Gastrocnemius medialis (tissue), 4 donors: ENCODE data around the gene PRSS33. TPM values are rescaled to one million over a fixed set of nuclear protein-coding genes. Genes with fewer than 3 reads are reported as not detected.

Source experiments
- ATAC-seq, 2 donors: fragments of 150-250 bp; one replicate each; pipeline ENCODE4 v1.9.1; 2016
- DNase-seq, 2 donors: peaks; one replicate each; pipeline ENCODE4 v3.0.0-alpha.2; 2019
- H3K27ac ChIP-seq, 4 donors: fragments of 200-600 bp; sonication (generic); 1 replicate in 1 of 4; 2 replicates in 3 of 4; pipeline ENCODE4 v1.5.1; 2016 to 2018; ENCODE audit warnings: mild to moderate bottlenecking in 2 of 4, moderate library complexity in 1 of 4
- H3K27me3 ChIP-seq, 3 donors: fragments of 200-600 bp; sonication (generic) in 2 of 3; 1 replicate in 1 of 3; 2 replicates in 2 of 3; pipeline versions ENCODE4 v1.5.1 to v1.6.0; 2016 to 2019; ENCODE audit warnings: mild to moderate bottlenecking in 1 of 3, moderate library complexity in 1 of 3
- H3K36me3 ChIP-seq, 2 donors: fragments of 200-600 bp; sonication (generic) in 1 of 2; one replicate each; pipeline ENCODE4 v1.5.1; 2017 to 2018
- H3K4me1 ChIP-seq, 2 donors: fragments of 200-600 bp; sonication (generic) in 1 of 2; one replicate each; pipeline ENCODE4 v1.5.1; 2016 to 2017; ENCODE audit warnings: mild to moderate bottlenecking in 2 of 2
- H3K4me3 ChIP-seq, 4 donors: fragments of 200-600 bp; sonication (generic) in 3 of 4; 1 replicate in 1 of 4; 2 replicates in 3 of 4; pipeline ENCODE4 v1.5.1; 2016 to 2019; ENCODE audit warnings: mild to moderate bottlenecking in 2 of 4
- H3K9me3 ChIP-seq, 3 donors: fragments of 200-600 bp; sonication (generic) in 2 of 3; 1 replicate in 1 of 3; 2 replicates in 2 of 3; pipeline ENCODE4 v1.5.1; 2016 to 2019
- POLR2A ChIP-seq, 2 donors: fragments of 450-650 bp; IDR thresholded peaks; one replicate each; pipeline ENCODE4 v1.6.1; 2017; ENCODE audit warnings: antibody characterized with exemption in 2 of 2, mild to moderate bottlenecking in 2 of 2, moderate library complexity in 2 of 2
- in situ Hi-C, 4 donors: fragments of 200-750 bp; cut with MboI; loops; one replicate each; pipeline versions ENCODE4 v1.15.0 to v1.8.0; 2017; ENCODE audit warnings: low sequenced_read_pairs in 4 of 4
- intact Hi-C: fragments of 100-400 bp; cut with DNase I; formaldehyde crosslinking; loops from one replicate; pipeline ENCODE4 v1.15.1; 2023; ENCODE audit warnings: low total_unique reads
- total RNA-seq, 4 donors: library from RNA; depleted of rRNA; stranded (reverse); fragments of >200 nt; gene quantifications; one replicate each; pipeline versions ENCODE4 v1.1.0 to v1.2.3, GENCODE V29; 2016
- TF ChIP-seq, protein P1 (sequence below), 5 experiments: fragments of 450-650 bp in 3 of 5; fragments of 200-600 bp in 2 of 5; sonication (generic) in 2 of 5; IDR thresholded peaks in 4 of 5; conservative IDR thresholded peaks in 1 of 5; 1 replicate in 4 of 5; 2 replicates in 1 of 5; pipeline ENCODE4 v1.5.1; 2016 to 2019; ENCODE audit warnings: antibody characterized with exemption in 5 of 5, mild to moderate bottlenecking in 3 of 5, moderate library complexity in 3 of 5

The PRSS33 gene
- total RNA-seq, 4 donors from 2014 or later = not detected

DNA sequence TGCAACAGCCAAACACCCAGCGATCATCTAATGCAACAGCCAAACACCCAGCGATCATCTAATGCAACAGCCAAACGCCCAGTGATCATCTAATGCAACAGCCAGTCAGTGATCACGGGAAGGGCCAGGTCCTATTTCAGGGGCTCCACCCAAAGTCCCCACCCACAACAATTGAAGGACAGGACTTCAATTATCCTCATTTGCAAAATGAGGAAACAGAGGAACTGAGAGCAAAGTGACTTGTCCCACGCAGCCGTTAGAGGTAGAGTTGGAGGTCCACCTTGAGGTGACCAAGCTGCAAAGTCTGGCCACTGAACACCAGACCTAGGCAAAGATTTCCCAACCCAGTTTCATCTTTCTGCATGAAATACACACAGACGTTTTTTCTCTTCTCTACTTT, 46.4 kb upstream of the PRSS33 start:
- no peak overlapping the region for H3K4me3 ChIP-seq
- no peaks in the 10 kb centered on the region for H3K9me3 ChIP-seq
- in situ Hi-C loops = no loop called here
- no peak for ATAC-seq
- intact Hi-C loops = no loop called here
- DNase-seq = no peak
- H3K36me3 ChIP-seq = no peaks in the 10 kb centered on the region
- TF ChIP-seq POLR2A (IDR thresholded peaks at IDR 0.05) = no peak
- TF ChIP-seq, protein P1, sequence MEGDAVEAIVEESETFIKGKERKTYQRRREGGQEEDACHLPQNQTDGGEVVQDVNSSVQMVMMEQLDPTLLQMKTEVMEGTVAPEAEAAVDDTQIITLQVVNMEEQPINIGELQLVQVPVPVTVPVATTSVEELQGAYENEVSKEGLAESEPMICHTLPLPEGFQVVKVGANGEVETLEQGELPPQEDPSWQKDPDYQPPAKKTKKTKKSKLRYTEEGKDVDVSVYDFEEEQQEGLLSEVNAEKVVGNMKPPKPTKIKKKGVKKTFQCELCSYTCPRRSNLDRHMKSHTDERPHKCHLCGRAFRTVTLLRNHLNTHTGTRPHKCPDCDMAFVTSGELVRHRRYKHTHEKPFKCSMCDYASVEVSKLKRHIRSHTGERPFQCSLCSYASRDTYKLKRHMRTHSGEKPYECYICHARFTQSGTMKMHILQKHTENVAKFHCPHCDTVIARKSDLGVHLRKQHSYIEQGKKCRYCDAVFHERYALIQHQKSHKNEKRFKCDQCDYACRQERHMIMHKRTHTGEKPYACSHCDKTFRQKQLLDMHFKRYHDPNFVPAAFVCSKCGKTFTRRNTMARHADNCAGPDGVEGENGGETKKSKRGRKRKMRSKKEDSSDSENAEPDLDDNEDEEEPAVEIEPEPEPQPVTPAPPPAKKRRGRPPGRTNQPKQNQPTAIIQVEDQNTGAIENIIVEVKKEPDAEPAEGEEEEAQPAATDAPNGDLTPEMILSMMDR (IDR thresholded peaks at IDR 0.05 in 4 of 5, conservative IDR thresholded peaks at IDR 0.05 in 1 of 5) = no peak
- no peaks in the 10 kb centered on the region for H3K4me1 ChIP-seq
- peaks cover 9 to 25% (median 11%) of the 10 kb centered on the region in 3 donors for H3K27me3 ChIP-seq
- H3K27ac ChIP-seq = no peak overlapping the region

DNA sequence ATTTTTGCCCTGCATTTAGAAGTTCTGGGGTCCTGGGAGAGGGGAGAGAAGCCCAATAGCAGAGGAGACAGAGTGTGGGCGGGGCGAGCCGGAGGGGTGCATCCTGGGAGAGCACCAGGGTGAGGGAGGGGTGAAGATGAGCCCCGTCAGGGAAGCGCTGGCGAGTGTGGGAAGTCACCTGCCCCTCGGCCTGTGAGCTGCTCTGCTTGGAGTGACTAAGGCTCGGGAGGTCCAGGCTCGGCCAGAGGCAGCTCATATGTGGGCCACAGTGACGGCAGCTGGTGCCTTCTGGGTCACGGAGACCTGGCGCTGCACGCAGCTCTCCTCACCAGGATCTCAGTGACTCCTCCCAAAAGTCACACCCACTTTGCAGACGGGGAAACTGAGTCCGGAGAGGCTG, 43.8 kb upstream of the PRSS33 start:
- Histone ChIP-seq H3K27ac (no peak overlapping the region), H3K27me3 (peaks cover 9 to 12% (median 11%) of the 10 kb centered on the region in 3 donors), H3K4me3 (no peak overlapping the region), H3K36me3 (no peaks in the 10 kb centered on the region), H3K9me3 (no peaks in the 10 kb centered on the region), H3K4me1 (no peaks in the 10 kb centered on the region)
- TF ChIP-seq, protein P1 (IDR thresholded peaks at IDR 0.05 in 4 of 5, conservative IDR thresholded peaks at IDR 0.05 in 1 of 5) = no peak
- no peak for TF ChIP-seq POLR2A (IDR thresholded peaks at IDR 0.05)
- no peak for DNase-seq
- ATAC-seq = no peak
- intact Hi-C loops = no loop called here
- in situ Hi-C loops = no loop called here

DNA sequence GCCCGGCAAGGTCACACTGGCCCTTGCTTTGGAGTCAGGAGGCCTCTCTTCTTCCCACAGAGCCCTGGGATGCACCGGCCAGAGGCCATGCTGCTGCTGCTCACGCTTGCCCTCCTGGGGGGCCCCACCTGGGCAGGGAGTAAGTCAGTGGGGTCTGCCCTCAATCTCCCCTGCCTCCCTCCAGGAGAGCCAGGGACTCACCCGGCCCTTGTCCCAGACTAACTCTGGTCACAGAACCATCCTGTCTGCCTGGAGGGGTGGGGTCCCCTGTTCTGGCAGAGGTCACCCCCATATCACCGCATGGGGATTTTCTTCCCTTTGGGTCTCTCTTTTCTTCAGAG, 43.0 kb upstream of the PRSS33 start:
- Histone ChIP-seq H3K27me3 (peaks cover 9 to 11% (median 9%) of the 10 kb centered on the region in 3 donors), H3K4me3 (no peak overlapping the region)

DNA sequence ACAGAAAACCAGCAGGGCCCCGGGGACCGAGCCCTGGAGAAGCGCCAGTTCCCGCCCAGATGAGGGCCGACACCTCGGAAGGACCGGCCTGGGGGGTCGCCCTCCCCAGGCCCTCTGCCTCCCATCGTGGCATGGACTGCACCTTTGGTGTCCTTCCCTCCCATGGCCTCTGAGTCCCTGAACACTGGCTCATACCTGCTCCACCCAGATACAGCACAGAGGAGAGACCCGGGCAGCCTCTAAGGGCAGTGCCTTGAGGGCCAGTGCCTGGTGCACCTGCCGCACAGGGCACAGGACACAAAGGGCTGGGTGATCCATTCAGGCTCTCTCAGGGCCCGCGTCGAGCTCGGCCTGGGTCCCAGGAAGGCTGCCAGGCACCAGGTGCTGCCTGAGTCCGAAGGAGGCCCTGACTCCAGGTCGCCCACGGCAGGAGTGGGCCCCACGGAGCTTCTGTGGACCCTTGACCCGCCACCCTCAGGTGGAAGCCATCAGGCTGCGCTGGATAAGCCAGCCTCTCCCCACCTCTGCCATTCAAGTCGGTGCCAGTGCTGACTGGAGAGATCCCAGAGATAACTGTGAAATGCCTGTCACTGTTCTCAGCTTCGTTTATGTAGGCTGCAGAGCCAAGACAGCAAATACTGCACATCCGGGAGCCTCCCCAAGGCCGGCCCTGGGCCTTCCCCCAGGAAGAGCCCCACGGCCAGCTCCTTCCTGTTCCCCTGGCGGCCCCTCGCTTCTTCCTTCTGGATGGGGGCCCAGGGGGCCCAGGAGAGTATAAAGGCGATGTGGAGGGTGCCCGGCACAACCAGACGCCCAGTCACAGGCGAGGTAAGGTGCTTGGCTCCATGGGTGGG, 42.4 kb upstream of the PRSS33 start, which contains the start of gene ZG16B:
Gene ZG16B (plus strand): TSS at position 803 of the 854 bp plus-strand sequence. CDS start 139 bp downstream, outside the sequence.
- no peaks in the 10 kb centered on the region for H3K9me3 ChIP-seq
- no peak within 1 kb of the TSS for H3K27ac ChIP-seq
- no peak for TF ChIP-seq POLR2A (IDR thresholded peaks at IDR 0.05)
- TF ChIP-seq, protein P1 (IDR thresholded peaks at IDR 0.05 in 4 of 5, conservative IDR thresholded peaks at IDR 0.05 in 1 of 5) = no peak
- no peaks in the 10 kb centered on the region for H3K4me1 ChIP-seq
- H3K27me3 ChIP-seq = peaks cover 9 to 11% (median 9%) of the 10 kb centered on the region in 3 donors
- DNase-seq = no peak
- no peak for ATAC-seq
- in situ Hi-C loops = no loop called here
- H3K4me3 ChIP-seq = no peak within 1 kb of the TSS
- H3K36me3 ChIP-seq = no peaks in the 10 kb centered on the region
- intact Hi-C loops = no loop called here

More for the DNA sequence above, 43.0 kb upstream of the PRSS33 start:
- TF ChIP-seq POLR2A (IDR thresholded peaks at IDR 0.05) = no peak
- TF ChIP-seq, protein P1 (IDR thresholded peaks at IDR 0.05 in 4 of 5, conservative IDR thresholded peaks at IDR 0.05 in 1 of 5) = no peak
- in situ Hi-C loops (no loop called here), intact Hi-C loops (no loop called here)
- Histone ChIP-seq H3K27ac (no peak overlapping the region), H3K4me1 (no peaks in the 10 kb centered on the region), H3K36me3 (no peaks in the 10 kb centered on the region), H3K9me3 (no peaks in the 10 kb centered on the region)
- ATAC-seq (no peak), DNase-seq (no peak)
